ENCODE measurements around the gene TLL1.

TLL1 gene

DNA sequence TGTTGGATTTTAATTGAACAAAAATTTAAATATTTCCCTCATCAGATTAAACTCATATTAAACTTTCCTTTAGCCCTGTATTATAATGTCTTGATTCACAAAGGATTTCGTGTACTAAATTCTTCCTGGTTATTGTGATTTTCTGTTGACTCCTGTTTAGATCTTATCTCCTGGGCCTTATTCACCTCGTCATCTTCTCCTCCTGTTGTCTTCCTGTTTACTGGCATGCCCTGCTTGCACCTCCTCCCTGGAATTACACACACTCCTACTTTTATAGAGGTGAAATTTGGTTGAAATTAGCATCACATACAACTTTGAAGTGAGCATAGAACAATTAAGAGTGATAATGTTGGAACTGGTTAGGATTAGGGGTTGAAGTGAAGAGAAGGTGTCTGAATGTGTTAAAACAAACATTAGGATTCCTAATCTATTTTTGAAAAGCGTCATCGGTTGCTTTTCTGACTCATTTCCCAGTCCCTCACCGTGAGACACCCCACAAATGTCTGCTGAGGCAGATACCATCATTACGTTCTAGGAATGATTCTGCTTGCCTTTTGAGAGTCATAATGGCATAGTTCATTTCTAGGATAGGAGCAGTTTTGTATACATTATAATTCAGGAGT is 32.5 kb downstream of the TLL1 start:
- DNase-seq = no peak

GRCh38 chr4:165906272-165906671 is 33.2 kb downstream of the TLL1 start:
- DNase-seq = no peak

DNA sequence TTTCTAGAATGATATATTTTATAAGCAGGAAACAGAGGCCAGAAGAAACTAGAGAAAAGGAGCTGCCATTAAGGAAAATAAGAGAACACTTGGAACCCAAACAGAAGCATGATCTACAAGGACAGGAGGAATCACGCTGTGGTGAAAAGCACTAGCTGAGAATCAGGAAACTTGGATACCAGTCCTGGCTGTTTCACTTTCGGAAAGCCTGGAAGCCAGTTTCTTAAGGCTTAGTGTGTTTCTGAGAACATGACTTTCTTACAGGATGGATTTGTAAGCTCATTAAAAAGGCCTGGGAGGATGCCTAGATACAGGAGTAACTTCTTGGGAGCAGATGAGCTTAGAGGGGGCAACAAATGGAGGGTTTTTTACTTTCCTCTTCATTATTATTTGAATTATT is 36.9 kb downstream of the TLL1 start:
- no peak for DNase-seq

DNA sequence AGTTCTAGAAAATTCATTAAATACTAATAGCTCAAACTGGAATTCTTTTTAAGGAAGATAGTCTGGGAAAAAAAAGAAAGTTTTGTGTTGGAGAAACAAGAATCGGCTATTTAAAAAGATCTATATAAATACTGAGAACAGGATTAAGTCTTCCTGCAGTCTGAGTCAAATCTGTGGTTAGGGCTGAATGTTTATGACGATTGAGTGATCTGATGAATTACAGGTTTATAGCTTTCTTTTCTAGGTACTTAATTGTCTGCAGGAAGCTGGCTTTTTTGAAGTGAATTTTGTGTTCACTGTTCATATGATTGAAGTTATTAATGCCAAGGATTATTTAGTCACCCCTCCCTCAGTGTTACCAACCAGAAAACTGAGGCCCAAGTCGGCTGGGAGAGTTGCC is 42.2 kb downstream of the TLL1 start:
- DNase-seq = no peak

GRCh38 chr4:165921546-165921945 is 48.5 kb downstream of the TLL1 start:
- no peak for DNase-seq

DNA sequence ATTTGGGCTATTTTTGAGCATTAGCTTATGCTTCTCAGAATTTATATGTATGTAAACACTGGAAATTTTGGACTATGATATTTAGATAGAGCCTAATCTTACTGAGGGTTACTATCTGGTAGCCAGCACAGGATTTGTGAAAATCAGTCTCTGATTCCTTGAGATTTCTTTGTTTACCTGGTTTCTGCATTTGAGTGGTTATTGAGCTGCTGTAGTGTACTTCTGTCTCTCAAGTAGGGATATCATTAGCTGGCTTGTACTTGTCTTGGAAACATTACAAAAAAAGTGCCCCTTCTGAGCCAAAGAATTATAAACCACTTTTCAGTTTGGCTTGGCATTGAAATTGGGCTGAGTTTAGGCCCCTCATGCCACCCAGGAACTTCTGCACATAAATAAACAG is 49.7 kb downstream of the TLL1 start:
- no peak for DNase-seq

GRCh38 chr4:165926307-165926706 is 53.3 kb downstream of the TLL1 start:
- no peak for DNase-seq

DNA sequence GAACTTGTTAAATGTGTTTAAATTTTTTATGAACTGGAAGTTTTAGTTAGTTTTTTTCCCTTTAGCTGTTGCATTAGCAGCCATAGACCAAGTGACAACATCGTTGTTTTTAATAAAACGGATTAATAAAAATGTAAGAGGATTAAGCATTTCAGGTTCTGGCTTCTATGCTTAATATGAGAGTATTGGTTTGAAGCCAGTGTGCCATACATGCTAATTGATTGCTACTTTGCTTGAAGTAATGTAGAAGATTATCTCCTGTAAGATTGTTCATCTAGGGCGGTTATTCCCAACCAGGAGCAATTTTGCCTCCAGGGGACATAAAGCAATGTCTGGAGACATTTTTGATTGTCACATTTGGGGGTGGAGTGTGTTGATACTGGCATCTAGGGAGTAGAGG is 54.3 kb downstream of the TLL1 start:
- DNase-seq = no peak

DNA sequence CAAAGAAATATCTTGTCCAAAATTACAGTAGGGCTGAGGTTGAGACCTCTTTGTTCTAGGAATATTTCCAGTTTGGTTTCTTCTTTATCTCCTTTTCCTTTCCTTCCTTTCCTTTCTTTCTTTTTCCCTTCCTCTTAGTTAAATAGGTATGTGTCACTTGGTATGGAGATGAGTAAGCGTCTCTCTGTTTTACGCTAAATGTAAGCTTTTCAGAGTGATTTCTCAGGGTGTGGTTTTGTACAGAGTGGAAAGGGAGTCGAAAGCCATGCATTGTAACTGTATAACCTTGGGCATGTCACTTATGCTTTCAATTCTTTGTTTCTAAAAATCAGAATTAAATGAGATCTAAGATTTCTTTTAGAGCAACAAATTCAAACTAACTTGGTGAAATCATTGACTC is 54.8 kb downstream of the TLL1 start:
- no peak for DNase-seq

GRCh38 chr4:165928601-165929000 is 55.6 kb downstream of the TLL1 start:
- DNase-seq = no peak

- DNase-seq = no peak
These were observed 56.6 kb downstream of the TLL1 start for GRCh38 chr4:165929662-165930061.

- DNase-seq = no peak
These were observed 58.7 kb downstream of the TLL1 start for GRCh38 chr4:165931741-165932140.

GRCh38 chr4:165944900-165945299 is 71.9 kb downstream of the TLL1 start:
- DNase-seq = no peak

DNA sequence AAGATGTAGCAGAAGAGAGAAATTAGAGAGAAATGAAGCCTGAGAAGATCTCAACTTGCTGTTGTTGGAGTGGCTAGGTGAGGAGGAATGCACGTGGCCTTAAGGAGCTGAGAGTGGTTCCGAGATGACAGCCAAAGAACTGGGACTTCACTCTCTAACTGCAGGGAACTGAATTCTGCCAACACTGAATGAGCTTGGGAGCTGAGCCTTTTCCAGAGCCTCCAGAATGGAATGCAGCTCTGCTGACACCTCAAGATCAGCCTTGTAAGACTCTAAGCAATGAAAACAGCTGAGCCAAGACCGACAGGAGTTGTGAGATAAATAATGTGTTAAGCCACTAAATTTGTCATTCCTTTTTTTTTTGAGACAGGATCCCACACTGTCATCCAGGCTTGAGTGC is 73.0 kb downstream of the TLL1 start:
- no peak for DNase-seq

DNA sequence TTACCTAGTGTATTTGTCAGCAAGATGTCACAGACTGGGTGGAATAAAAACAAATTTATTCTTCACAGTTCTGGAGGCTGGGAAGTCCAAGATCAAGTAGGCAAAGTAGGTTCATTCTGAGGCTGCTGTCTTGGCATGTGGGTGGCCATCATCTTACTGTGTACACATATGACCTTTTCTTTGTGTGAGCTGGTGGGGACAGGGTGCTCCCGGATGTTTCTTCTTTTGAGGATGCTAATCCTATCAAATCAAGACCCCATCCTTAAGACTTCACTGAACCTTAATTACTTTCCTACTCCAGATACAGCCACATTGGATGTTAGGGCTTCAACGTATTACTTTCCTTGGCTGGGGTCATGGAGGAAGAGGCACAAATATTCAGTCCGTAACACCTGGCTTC is 74.0 kb downstream of the TLL1 start:
- DNase-seq = no peak

- DNase-seq = no peak
These were observed 80.1 kb downstream of the TLL1 start for GRCh38 chr4:165953181-165953580.

DNA sequence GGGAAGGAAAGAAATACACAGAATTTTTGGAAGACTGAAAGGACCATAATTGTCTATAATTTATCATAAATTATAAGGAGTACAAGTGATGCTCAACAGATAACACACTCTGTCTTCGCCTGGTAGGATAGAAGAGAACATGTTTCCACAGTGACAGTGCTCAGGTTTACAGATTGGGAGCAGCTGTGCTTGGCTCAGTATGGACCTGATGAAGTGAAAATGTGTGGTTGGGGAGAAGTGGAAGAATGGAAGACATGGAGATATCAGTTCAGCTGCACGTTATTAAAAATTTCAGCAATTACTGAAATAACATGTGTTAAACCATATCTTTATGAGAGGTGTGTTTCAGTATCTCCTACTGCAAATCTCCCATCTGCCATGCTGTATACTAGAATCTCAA is 90.6 kb downstream of the TLL1 start:
- no peak for DNase-seq

DNA sequence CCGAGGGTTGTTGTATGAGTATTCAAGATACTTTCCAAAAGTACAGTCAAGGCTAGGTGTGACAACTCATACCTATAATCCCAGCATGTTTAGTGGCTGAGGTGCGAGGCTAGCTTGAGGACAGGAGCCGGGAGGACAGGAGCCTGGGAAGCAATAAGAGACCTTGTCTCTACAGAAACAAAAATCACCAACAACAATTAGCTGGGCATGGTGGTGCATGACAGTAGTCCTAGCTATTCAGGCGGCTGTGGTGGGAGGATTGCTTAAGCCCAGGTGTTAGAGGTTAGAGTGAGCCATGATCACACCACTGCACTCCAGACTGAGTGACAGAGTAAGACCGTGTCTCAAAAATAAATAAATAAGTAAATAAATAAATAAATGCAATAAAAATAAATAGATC is 91.6 kb downstream of the TLL1 start:
- no peak for DNase-seq

DNA sequence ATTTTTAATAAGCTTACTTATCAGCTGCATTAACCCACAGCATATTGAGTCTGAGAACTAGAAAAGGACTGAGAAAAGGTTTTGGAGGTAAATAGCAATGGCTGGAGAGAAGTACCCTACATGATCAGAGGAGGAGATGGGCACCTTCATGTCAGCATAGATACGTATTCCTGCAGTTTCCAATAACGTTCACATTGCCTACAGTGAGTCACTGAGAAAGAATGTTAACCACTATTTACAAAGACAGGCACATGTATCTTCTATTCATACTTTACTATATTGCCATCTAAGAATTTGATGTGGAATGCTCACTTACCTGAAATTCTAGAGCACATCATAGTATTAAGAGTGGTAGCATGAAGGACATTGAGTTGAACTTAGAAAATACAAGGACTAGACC is 92.5 kb downstream of the TLL1 start:
- no peak for DNase-seq

DNA sequence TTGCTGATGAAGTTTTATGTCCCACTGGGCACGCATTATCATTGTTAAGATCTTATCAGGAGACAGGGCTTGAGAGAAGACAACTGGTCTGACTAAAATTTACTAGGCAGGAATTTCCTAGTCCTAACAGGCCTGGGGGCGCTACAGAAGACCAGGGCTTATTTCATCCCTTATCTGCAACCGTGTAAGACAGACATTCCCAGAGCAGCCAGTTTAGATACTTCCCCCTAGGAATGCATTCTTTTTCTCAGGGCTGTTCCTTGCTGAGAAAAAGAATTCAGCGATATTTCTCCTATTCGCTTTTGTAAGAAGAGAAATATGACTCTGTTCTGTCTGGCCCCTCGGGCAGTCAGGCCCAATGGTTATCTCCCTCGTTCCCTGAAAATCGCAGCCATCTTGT is 93.8 kb downstream of the TLL1 start:
- DNase-seq = no peak

- no peak for DNase-seq
These were observed 94.4 kb downstream of the TLL1 start for GRCh38 chr4:165967486-165967885.

DNA sequence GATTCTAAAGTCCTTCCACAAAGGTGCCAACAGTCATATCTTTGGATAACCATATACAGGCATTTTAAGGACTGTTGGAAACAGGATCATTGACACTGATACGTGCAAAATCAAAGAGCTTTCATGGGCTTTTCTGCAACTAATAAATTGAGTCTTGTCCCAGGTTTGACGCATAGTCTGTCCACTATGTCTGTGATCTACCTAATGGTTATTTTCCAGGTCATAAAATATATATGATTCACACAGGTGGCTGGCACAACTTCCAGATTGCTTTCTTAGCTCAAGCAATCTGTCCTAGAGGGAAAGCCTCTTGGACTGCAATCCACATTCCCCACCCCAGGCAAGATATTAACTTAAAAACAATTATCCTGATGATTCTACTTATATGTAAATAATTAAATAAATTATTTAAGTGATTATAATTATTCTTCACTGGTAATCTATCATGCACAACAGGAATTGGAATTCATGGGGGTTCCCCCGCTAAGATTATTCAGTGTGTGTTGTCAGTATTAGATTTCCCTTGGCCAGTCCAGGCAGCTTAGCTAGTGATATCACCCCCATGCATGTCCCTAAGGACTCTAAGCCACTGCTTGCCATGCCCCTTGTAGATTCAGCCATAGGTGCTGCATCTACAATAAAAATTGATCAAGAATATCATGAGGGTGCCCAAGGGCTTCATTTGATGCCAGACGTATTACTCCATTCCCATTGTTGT is 97.8 kb downstream of the TLL1 start:
- no peak for DNase-seq

DNA sequence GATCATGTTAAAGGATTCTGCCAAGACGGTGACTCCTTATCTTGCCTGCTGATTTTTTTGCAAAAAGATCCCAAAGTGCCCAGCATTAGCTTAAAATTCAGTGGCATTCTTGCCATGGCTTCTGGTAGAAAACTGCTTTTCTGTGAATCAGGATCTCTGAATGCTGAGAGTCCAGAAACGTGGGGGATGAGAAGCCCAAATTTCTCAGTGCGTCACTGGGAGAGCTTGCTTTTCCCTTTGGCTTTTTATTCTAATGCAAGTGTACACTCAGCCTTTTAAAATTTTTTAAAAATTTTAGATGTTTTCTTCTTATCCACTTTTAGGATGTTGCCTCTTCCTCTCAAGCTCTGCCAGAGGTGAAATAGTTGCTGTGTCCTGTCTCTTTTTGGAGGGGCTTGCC is 98.4 kb downstream of the TLL1 start:
- DNase-seq = no peak

DNA sequence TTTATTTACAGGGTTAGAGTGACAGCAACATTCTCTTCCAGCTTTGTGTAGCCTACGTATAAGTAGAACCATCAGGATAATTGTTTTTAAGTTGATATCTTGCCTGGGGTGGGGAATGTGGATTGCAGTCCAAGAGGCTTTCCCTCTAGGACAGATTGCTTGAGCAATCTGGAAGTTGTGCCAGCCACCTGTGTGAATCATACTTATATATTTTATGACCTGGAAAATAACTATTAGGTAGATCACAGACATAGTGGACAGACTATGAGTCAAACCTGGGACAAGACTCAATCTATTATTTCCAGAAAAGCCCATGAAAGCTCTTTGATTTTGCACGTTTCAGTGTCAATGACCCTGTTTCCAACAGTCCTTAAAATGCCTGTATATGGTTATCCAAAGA is 98.9 kb downstream of the TLL1 start:
- DNase-seq = no peak

DNA sequence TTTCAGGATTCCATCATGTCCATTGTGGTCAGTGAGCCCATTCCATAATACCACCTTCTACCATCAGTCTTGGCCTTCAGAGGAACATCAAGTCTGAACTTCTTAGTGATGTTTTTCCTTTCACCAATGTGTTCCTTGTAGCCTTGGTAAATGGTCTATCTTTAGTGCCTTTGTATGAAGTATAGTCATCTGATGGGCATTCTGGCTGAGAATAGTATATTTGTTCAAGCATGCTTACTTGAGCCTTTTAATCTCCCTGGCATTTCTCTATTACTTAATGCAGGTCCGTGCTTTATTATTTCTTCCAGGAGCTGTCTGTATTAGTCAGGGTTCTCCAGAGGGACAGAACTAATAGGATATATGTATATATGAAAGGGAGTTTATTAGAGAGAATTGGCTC is 99.7 kb downstream of the TLL1 start:
- no peak for DNase-seq
